SH-SY5Y (cell line): ENCODE measurements around the gene RBM14.

Experiments
- GATA2 ChIP-seq: IDR thresholded peaks from 2 replicates; pipeline ENCODE4 v1.6.1; 2011; ENCODE audit warnings: mild to moderate bottlenecking, low read depth, low read length
- GATA3 ChIP-seq: IDR thresholded peaks from 2 replicates; pipeline ENCODE4 v1.6.1; 2011; ENCODE audit warnings: low read depth, mild to moderate bottlenecking, low read length, moderate library complexity

- TF ChIP-seq GATA2 (no peak), GATA3 (no peak)
Measured at GRCh38 chr11:66632952-66633351, 16.5 kb downstream of the RBM14 start.
